ENCODE data around the gene COL4A6.
A peak's percentile ranks its signal among the peaks of the same experiment; 100 is the strongest.
"Not testable (repeated sequence)": the region's sequence is repeated elsewhere in the genome, so short reads cannot be mapped to it uniquely, and the experiment has no call there.

COL4A6 gene

DNA sequence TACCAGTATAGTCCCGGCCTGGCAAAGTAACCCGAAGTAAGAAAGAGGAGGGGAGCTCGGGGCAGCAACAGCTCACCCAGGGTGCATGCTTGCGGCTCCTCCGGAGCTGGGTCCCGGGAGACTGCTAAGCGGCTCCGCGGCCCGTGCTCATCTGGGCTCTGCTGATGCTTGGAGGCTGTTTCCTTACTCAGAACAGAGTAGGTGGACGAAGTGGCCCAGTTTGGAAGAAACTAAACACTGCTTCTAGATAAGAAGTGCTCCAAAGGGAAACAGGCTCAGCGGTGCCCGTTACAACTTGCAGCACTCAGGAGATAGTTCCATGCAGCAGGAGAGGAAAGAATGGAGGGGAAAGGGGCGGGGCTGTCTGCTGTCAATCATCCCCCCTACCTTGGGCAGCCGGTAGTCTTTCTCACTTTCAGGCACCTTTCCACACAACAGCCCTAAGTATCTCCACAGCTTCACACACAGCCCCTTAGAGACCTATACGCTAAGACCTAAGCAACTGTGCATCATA is at the start of gene COL4A6:
Gene COL4A6, minus strand, starts transcription at position 313 of the 514 bp plus-strand sequence. Its CDS starts 226 bp downstream, at position 87.
- no peaks in the 10 kb centered on the region for H3K36me3 ChIP-seq (ENCODE audit: insufficient read depth, low read length)
- no peaks in the 10 kb centered on the region for H3K4me1 ChIP-seq (ENCODE audit: control insufficient read depth, insufficient read depth, low read length, unreplicated experiment)
- peak within 1 kb of the TSS; percentile 90 for H3K4me3 ChIP-seq (ENCODE audit: low read depth, low read length)
- peaks cover 31% of the 10 kb centered on the region for H3K79me2 ChIP-seq (ENCODE audit: control insufficient read depth, insufficient read depth, low read length, unreplicated experiment)
- no peak within 1 kb of the TSS for H3K27ac ChIP-seq (ENCODE audit: low read depth, low read length)
- no peak within 1 kb of the TSS for H2AFZ ChIP-seq (ENCODE audit: low read length, unreplicated experiment)
- no peaks in the 10 kb centered on the region for H3K27me3 ChIP-seq (ENCODE audit: insufficient read depth, low read length)

DNA sequence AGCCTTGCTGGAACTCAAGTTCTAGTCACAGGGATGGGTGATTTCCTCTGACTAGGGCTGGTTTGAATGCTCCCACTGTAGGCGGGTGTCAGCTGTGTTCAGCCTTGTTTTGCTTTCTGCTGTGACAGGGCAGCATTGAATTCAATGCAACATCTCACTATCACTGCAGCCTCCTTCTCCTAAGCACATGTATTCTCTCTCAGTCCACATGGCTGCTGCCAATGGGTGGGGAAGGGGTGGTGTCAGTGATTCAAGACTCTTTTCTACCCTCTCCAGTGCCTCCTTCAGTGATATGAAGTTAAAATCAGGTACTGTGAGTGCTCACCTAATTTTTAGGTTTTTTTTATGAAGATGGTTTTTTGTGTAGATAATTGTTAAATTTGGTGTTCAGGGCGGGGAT is 47.7 kb upstream of the COL4A6 start:
- H3K27me3 ChIP-seq (ENCODE audit: insufficient read depth, low read length) = no peaks in the 10 kb centered on the region
- no peak overlapping the region for H2AFZ ChIP-seq (ENCODE audit: low read length, unreplicated experiment)
- H3K4me3 ChIP-seq (ENCODE audit: low read depth, low read length) = no peak overlapping the region
- no peak overlapping the region for H3K27ac ChIP-seq (ENCODE audit: low read depth, low read length)
- H3K79me2 ChIP-seq (ENCODE audit: control insufficient read depth, insufficient read depth, low read length, unreplicated experiment) = no peaks in the 10 kb centered on the region
- no peaks in the 10 kb centered on the region for H3K36me3 ChIP-seq (ENCODE audit: insufficient read depth, low read length)
- H3K4me1 ChIP-seq (ENCODE audit: control insufficient read depth, insufficient read depth, low read length, unreplicated experiment) = no peaks in the 10 kb centered on the region

DNA sequence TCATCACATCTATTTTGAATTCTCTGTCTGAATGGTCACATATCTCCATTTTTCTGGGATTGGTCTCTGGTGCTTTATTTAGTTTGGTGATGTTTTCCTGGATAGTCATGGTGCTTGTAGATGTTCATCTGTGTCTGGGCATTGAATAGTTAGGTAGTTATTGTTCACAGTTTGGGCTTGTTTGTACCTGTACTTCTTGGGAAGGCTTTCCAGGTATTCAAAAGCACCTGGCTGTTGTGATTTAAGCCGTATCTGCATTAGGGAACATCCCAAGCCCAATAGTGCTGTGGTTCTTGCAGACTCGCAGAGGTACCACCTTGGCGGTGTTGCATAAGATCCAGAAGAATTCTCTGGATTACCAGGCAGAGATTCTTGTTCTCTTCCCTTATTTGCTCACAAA is 46.0 kb upstream of the COL4A6 start:
- Histone ChIP-seq H2AFZ (ENCODE audit: low read length, unreplicated experiment) (no peak overlapping the region), H3K27ac (ENCODE audit: low read depth, low read length) (no peak overlapping the region), H3K4me3 (ENCODE audit: low read depth, low read length) (no peak overlapping the region), H3K27me3 (ENCODE audit: insufficient read depth, low read length) (no peaks in the 10 kb centered on the region), H3K36me3 (ENCODE audit: insufficient read depth, low read length) (no peaks in the 10 kb centered on the region), H3K79me2 (ENCODE audit: control insufficient read depth, insufficient read depth, low read length, unreplicated experiment) (no peaks in the 10 kb centered on the region), H3K4me1 (ENCODE audit: control insufficient read depth, insufficient read depth, low read length, unreplicated experiment) (no peaks in the 10 kb centered on the region)

DNA sequence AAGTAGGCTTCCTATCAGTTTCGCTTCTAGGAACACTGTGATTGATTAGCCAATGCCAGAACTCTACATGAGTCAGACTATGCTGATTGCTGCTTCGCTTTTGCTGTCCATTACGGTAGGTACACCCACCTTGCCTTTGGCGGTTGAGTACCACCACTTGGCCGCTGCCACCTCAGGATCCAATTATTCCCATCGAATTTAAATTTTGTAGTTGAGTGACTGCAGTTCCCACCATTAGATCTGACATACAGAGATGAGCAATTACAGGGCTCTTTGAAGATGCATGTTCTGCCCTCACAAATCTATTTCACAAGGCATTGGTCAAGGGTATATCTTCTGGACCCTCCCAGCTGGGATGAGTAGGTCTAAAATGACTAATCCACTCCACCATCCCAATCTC is 43.3 kb upstream of the COL4A6 start:
- not testable (repeated sequence) for H2AFZ ChIP-seq (ENCODE audit: low read length, unreplicated experiment); H3K36me3 ChIP-seq (ENCODE audit: insufficient read depth, low read length); H3K79me2 ChIP-seq (ENCODE audit: control insufficient read depth, insufficient read depth, low read length, unreplicated experiment); H3K27me3 ChIP-seq (ENCODE audit: insufficient read depth, low read length); H3K27ac ChIP-seq (ENCODE audit: low read depth, low read length); H3K4me1 ChIP-seq (ENCODE audit: control insufficient read depth, insufficient read depth, low read length, unreplicated experiment); H3K4me3 ChIP-seq (ENCODE audit: low read depth, low read length)

DNA sequence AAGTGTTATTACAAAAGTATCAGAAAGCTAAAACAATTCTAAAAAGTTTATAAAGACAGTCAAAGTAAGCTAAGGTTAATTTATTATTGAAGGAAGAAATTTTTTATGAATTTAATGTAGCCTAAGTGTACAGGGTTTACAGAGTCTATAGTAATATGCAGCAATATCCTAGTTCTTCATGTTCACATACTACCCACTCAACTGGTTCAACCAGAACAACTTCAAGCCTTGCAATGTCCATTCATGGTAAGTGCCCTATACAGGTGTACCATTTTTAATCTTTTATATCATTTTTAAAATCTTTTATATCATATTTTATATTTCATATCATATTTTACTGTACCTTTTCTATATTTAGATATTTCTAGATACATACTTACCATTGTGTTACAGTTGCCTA is 35.8 kb upstream of the COL4A6 start:
- Histone ChIP-seq H3K79me2 (ENCODE audit: control insufficient read depth, insufficient read depth, low read length, unreplicated experiment) (peaks cover 20% of the 10 kb centered on the region), H2AFZ (ENCODE audit: low read length, unreplicated experiment) (no peak overlapping the region), H3K4me3 (ENCODE audit: low read depth, low read length) (no peak overlapping the region), H3K36me3 (ENCODE audit: insufficient read depth, low read length) (no peaks in the 10 kb centered on the region), H3K27ac (ENCODE audit: low read depth, low read length) (no peak overlapping the region), H3K27me3 (ENCODE audit: insufficient read depth, low read length) (no peaks in the 10 kb centered on the region), H3K4me1 (ENCODE audit: control insufficient read depth, insufficient read depth, low read length, unreplicated experiment) (no peaks in the 10 kb centered on the region)

DNA sequence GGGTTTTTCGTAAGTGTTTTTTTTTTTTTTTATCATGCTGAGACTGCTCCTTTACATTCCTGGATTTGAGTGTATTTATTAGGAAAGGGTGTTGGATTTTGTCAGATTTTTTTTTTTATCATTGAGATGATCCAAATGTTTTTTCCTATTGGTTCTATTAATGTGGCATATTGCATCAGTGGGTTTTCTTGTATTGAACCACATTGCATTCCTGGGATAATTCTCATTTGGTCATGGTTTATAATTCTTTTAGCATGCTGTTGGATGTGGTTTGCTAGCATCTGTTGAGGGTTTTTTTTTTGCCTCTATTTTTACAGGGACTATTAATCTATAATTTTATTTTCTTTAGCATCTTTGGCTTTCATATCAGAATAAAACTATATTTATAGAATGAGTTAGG is 30.3 kb upstream of the COL4A6 start:
- H3K36me3 ChIP-seq (ENCODE audit: insufficient read depth, low read length) = no peaks in the 10 kb centered on the region
- H2AFZ ChIP-seq (ENCODE audit: low read length, unreplicated experiment) = no peak overlapping the region
- peaks cover 23% of the 10 kb centered on the region for H3K79me2 ChIP-seq (ENCODE audit: control insufficient read depth, insufficient read depth, low read length, unreplicated experiment)
- H3K4me3 ChIP-seq (ENCODE audit: low read depth, low read length) = no peak overlapping the region
- peaks cover 4% of the 10 kb centered on the region for H3K4me1 ChIP-seq (ENCODE audit: control insufficient read depth, insufficient read depth, low read length, unreplicated experiment)
- H3K27ac ChIP-seq (ENCODE audit: low read depth, low read length) = no peak overlapping the region
- no peaks in the 10 kb centered on the region for H3K27me3 ChIP-seq (ENCODE audit: insufficient read depth, low read length)

DNA sequence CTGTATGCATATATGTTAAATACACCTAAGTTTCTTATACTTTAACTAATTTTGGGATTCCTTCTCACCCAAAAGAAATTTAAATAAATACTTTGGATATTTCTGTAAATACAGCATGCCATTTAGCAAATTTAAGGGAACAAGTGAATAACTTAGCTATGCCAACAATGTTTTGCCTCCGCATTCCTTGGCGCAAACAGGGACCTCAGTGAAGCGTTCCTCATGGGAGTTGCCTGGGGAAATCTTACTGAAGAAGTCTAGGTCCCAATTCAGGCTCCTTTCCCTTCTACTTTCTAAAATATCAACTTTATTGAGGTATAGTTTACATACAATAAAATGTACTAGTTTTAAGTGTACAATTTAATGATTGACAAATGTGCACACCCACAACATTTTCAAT is 26.4 kb upstream of the COL4A6 start:
- peaks cover 4% of the 10 kb centered on the region for H3K4me1 ChIP-seq (ENCODE audit: control insufficient read depth, insufficient read depth, low read length, unreplicated experiment)
- H3K79me2 ChIP-seq (ENCODE audit: control insufficient read depth, insufficient read depth, low read length, unreplicated experiment) = peaks cover 8% of the 10 kb centered on the region
- no peaks in the 10 kb centered on the region for H3K27me3 ChIP-seq (ENCODE audit: insufficient read depth, low read length)
- H3K36me3 ChIP-seq (ENCODE audit: insufficient read depth, low read length) = no peaks in the 10 kb centered on the region
- no peak overlapping the region for H3K4me3 ChIP-seq (ENCODE audit: low read depth, low read length)
- no peak overlapping the region for H2AFZ ChIP-seq (ENCODE audit: low read length, unreplicated experiment)
- no peak overlapping the region for H3K27ac ChIP-seq (ENCODE audit: low read depth, low read length)

DNA sequence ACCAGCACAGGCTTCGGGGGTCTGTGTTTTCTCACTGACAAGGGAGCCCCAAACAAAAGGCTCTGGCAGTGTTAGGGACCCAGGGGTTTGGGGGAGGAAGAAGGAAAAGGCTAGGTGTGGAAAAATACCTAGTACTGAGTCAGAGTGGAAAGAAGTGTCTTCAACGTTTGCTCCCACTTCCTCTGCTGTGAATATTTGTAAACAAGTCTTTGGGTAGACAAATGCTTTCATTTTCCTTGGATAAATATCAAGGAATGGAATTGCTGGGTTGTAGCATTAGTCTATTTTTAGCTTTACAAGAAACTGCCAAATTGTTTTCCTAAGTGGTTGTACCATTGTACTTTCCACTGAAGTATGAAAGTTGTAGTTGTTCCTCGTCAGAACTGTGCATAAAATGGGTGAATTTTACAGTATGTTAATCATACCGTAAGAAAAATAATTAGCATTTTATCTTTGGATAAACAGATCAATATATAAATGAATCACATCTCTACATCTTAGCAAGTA is 18.8 kb upstream of the COL4A6 start:
- Histone ChIP-seq H3K27ac (ENCODE audit: low read depth, low read length) (no peak overlapping the region), H3K4me3 (ENCODE audit: low read depth, low read length) (no peak overlapping the region), H2AFZ (ENCODE audit: low read length, unreplicated experiment) (no peak overlapping the region), H3K36me3 (ENCODE audit: insufficient read depth, low read length) (no peaks in the 10 kb centered on the region), H3K79me2 (ENCODE audit: control insufficient read depth, insufficient read depth, low read length, unreplicated experiment) (peaks cover 13% of the 10 kb centered on the region), H3K27me3 (ENCODE audit: insufficient read depth, low read length) (no peaks in the 10 kb centered on the region), H3K4me1 (ENCODE audit: control insufficient read depth, insufficient read depth, low read length, unreplicated experiment) (no peaks in the 10 kb centered on the region)

DNA sequence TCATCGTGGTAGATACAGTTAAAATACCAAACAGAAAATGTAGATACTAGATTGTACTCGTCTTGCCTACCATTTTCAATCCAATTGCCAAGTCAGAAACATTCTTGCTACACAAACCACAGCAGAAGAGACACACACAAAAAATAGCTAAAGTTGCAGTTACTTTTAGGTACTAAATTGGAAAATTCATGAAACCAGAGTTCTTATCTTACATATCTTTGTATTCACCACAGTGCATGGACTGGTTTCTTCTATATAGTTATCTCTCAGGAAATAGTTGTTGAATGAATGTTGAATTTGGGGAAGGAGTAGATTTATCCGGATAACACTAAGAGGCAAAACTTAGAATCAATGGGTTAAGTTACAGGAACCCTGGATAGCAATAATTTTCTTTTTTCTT is 15.6 kb upstream of the COL4A6 start:
- H3K36me3 ChIP-seq (ENCODE audit: insufficient read depth, low read length) = no peaks in the 10 kb centered on the region
- H3K79me2 ChIP-seq (ENCODE audit: control insufficient read depth, insufficient read depth, low read length, unreplicated experiment) = peaks cover 13% of the 10 kb centered on the region
- H2AFZ ChIP-seq (ENCODE audit: low read length, unreplicated experiment) = no peak overlapping the region
- H3K27ac ChIP-seq (ENCODE audit: low read depth, low read length) = no peak overlapping the region
- H3K4me3 ChIP-seq (ENCODE audit: low read depth, low read length) = no peak overlapping the region
- no peaks in the 10 kb centered on the region for H3K27me3 ChIP-seq (ENCODE audit: insufficient read depth, low read length)
- peaks cover 4% of the 10 kb centered on the region for H3K4me1 ChIP-seq (ENCODE audit: control insufficient read depth, insufficient read depth, low read length, unreplicated experiment)

DNA sequence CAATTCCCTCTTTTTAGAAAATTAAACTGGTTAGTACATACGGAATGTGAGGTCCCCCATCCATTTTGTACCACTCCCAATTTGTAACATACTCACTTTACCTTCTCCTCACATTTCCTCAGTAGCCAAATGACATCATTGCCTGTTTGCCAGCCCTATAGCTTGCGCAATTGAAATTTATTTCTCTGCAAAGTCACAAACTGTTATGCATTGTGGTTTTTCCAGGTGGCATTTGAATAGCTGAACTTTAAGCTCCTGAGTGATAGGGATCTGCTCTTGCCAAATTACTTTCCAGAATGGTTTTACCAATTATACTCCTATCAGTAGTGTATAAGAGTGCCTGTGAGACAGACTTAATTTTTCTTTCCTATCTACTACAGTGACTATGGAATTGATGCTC is 9.1 kb upstream of the COL4A6 start:
- H3K79me2 ChIP-seq (ENCODE audit: control insufficient read depth, insufficient read depth, low read length, unreplicated experiment) = peaks cover 15% of the 10 kb centered on the region
- 0 out of 2 replicates have a peak, but pooled peaks cover 5% of the 10 kb centered on the region for H3K36me3 ChIP-seq (ENCODE audit: insufficient read depth, low read length)
- no peaks in the 10 kb centered on the region for H3K27me3 ChIP-seq (ENCODE audit: insufficient read depth, low read length)
- H3K27ac ChIP-seq (ENCODE audit: low read depth, low read length) = peak overlapping the region; percentile 19; the same call in 1 of the 2 replicates
- peaks cover 20% of the 10 kb centered on the region for H3K4me1 ChIP-seq (ENCODE audit: control insufficient read depth, insufficient read depth, low read length, unreplicated experiment)
- H3K4me3 ChIP-seq (ENCODE audit: low read depth, low read length) = no peak overlapping the region
- no peak overlapping the region for H2AFZ ChIP-seq (ENCODE audit: low read length, unreplicated experiment)

DNA sequence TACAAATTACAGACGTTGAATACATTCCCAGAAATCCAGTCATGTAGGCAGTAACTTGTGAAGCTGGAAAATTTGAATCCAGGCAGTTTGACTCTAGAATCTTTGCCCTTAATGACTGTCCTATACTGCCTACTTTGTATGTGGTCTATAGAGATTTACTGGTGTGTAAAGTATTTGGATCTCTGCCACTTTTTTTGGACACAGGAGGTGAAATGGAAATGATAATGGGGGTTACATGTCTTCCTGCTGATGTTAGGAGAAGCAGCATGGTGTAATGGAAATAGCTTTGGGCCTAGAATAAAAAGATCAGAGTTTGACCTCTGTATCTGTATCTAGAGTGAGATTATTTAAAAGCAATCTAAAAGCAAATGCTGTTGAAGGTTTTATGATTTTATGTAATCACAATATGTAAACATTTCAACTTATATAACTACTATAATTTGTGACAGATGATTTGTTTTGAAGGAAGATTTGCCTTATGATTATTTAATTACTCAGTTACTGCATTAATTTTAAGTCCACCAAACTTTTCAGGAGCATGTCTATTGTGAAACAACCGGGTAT is 4.8 kb upstream of the COL4A6 start:
- H3K4me1 ChIP-seq (ENCODE audit: control insufficient read depth, insufficient read depth, low read length, unreplicated experiment) = peaks cover 17% of the 10 kb centered on the region
- no peaks in the 10 kb centered on the region for H3K27me3 ChIP-seq (ENCODE audit: insufficient read depth, low read length)
- H3K36me3 ChIP-seq (ENCODE audit: insufficient read depth, low read length) = 0 out of 2 replicates have a peak, but pooled peaks cover 5% of the 10 kb centered on the region
- peak overlapping the region; percentile 90; the same call in 1 of the 2 replicates for H3K4me3 ChIP-seq (ENCODE audit: low read depth, low read length)
- H3K27ac ChIP-seq (ENCODE audit: low read depth, low read length) = no peak overlapping the region
- no peak overlapping the region for H2AFZ ChIP-seq (ENCODE audit: low read length, unreplicated experiment)
- peaks cover 35% of the 10 kb centered on the region for H3K79me2 ChIP-seq (ENCODE audit: control insufficient read depth, insufficient read depth, low read length, unreplicated experiment)

All from ACC112 (cell line).